ENCODE measurements around the gene USP36. TPM values are rescaled to one million over a fixed set of nuclear protein-coding genes. Genes with fewer than 3 reads are reported as not detected.

USP36 gene
- total RNA-seq, 2 experiments from 2014 or later: 47.2 to 144 TPM

GRCh38 chr17:78781104-78781892 lies 59.3 kb downstream of the USP36 start:
- no peaks in the 10 kb centered on the region for H3K9me3 ChIP-seq (ENCODE audit: low read length)
- peak overlapping the region; percentile 42; the same call in 1 of the 2 replicates for H2AFZ ChIP-seq (ENCODE audit: low read length)
- CTCF ChIA-PET (ENCODE audit: unreplicated experiment): no interaction called here
- TF ChIP-seq, protein P1, sequence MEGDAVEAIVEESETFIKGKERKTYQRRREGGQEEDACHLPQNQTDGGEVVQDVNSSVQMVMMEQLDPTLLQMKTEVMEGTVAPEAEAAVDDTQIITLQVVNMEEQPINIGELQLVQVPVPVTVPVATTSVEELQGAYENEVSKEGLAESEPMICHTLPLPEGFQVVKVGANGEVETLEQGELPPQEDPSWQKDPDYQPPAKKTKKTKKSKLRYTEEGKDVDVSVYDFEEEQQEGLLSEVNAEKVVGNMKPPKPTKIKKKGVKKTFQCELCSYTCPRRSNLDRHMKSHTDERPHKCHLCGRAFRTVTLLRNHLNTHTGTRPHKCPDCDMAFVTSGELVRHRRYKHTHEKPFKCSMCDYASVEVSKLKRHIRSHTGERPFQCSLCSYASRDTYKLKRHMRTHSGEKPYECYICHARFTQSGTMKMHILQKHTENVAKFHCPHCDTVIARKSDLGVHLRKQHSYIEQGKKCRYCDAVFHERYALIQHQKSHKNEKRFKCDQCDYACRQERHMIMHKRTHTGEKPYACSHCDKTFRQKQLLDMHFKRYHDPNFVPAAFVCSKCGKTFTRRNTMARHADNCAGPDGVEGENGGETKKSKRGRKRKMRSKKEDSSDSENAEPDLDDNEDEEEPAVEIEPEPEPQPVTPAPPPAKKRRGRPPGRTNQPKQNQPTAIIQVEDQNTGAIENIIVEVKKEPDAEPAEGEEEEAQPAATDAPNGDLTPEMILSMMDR (conservative IDR thresholded peaks at IDR 0.05; ENCODE audit: low read length): no peak
- no peak for TF ChIP-seq EZH2phosphoT487 (IDR thresholded peaks at IDR 0.05; ENCODE audit: borderline replicate concordance, low read depth, low read length)
- H3K27ac ChIP-seq (ENCODE audit: low read depth, low read length, poor library complexity, severe bottlenecking): peak overlapping the region; percentile 85
- H3K4me2 ChIP-seq (ENCODE audit: low read length): peak overlapping the region; percentile 83
- peak; percentile 70 for DNase-seq (ENCODE audit: low spot score)
- peak overlapping the region; percentile 91 for H3K4me3 ChIP-seq (ENCODE audit: low read depth, low read length, poor library complexity, severe bottlenecking)
- H3K9me2 ChIP-seq (ENCODE audit: insufficient read depth, low read length): no peaks in the 10 kb centered on the region
- BruUV-seq (replicated peaks): no TSS peak
- intact Hi-C loops (cut with micrococcal nuclease; ENCODE audit: unreplicated experiment): loop anchor here (2.0 kb wide), 3 partner anchors 60 to 72 kb away; partner anchors contain the start of gene USP36
- peaks cover 56% of the 10 kb centered on the region for H3K79me2 ChIP-seq (ENCODE audit: insufficient read depth, low read depth, low read length)
- POLR2A ChIA-PET: interaction anchor here (0.9 to 2.7 kb wide), 2 partner anchors 30 to 45 kb away, joined by 3 to 16 read pairs; no protein-coding TSS in a partner anchor
- no peaks in the 10 kb centered on the region for H3K36me3 ChIP-seq (ENCODE audit: insufficient read depth, low read length)
- H4K20me1 ChIP-seq (ENCODE audit: insufficient read depth, low read length): no peaks in the 10 kb centered on the region; the same call in 1 of the 2 replicates
- H3K4me1 ChIP-seq (ENCODE audit: insufficient read depth, low read length, poor library complexity, severe bottlenecking): peaks cover 43% of the 10 kb centered on the region

DNA sequence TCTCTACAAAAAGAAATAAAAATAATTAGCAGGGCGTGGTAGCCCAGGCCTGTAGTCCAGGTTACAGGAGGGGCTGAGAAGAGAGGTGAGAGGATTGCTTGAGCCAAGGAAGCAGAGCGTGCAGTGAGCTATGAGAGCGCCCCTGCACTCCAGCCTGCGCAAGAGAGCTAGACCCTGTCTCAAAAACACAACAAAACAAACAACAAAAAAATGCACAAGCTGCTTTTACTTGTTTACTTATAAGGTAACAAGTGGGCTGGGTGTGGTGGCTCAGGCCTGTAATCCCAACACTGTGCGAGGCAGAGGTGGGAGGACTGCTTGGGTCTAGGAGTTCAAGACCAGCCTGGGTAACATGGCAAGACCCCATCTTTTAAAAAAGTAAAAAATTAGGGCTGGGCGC lies 60.3 kb downstream of the USP36 start:
- no peak for TF ChIP-seq EZH2phosphoT487 (IDR thresholded peaks at IDR 0.05; ENCODE audit: borderline replicate concordance, low read depth, low read length)
- TF ChIP-seq, protein P1 (conservative IDR thresholded peaks at IDR 0.05; ENCODE audit: low read length): 0 out of 2 replicates have a peak, but pooled peaks have one; percentile 27
- H3K36me3 ChIP-seq (ENCODE audit: insufficient read depth, low read length): no peaks in the 10 kb centered on the region
- H4K20me1 ChIP-seq (ENCODE audit: insufficient read depth, low read length): no peaks in the 10 kb centered on the region; the same call in 1 of the 2 replicates
- H3K9me3 ChIP-seq (ENCODE audit: low read length): no peaks in the 10 kb centered on the region
- peak overlapping the region; percentile 85 for H3K27ac ChIP-seq (ENCODE audit: low read depth, low read length, poor library complexity, severe bottlenecking)
- H3K4me2 ChIP-seq (ENCODE audit: low read length): peak overlapping the region; percentile 83
- BruUV-seq (replicated peaks): no TSS peak
- DNase-seq (ENCODE audit: low spot score): peak; percentile 67
- intact Hi-C loops (cut with micrococcal nuclease; ENCODE audit: unreplicated experiment): loop anchor here (1.0 to 2.0 kb wide), 4 partner anchors 21 to 72 kb away; partner anchors contain the start of gene USP36
- POLR2A ChIA-PET: interaction anchor here (0.9 to 2.7 kb wide), 7 partner anchors 11 to 63 kb away, joined by 3 to 16 read pairs (median 4); no protein-coding TSS in a partner anchor
- CTCF ChIA-PET (ENCODE audit: unreplicated experiment): interaction anchor here (0.9 to 1.0 kb wide), 2 partner anchors 14 to 32 kb away, joined by 3 to 4 read pairs; no protein-coding TSS in a partner anchor
- H3K4me3 ChIP-seq (ENCODE audit: low read depth, low read length, poor library complexity, severe bottlenecking): peak overlapping the region; percentile 91
- H3K9me2 ChIP-seq (ENCODE audit: insufficient read depth, low read length): no peaks in the 10 kb centered on the region
- H3K79me2 ChIP-seq (ENCODE audit: insufficient read depth, low read depth, low read length): peaks cover 66% of the 10 kb centered on the region
- H3K4me1 ChIP-seq (ENCODE audit: insufficient read depth, low read length, poor library complexity, severe bottlenecking): peaks cover 50% of the 10 kb centered on the region
- no peak overlapping the region for H2AFZ ChIP-seq (ENCODE audit: low read length)

Measured in OCI-LY7 (cell line).